GM15510 (cell line): ENCODE results near the gene ZNF621.

ENCODE experiments used
- POLR2A ChIP-seq: IDR thresholded peaks from 3 replicates; pipeline ENCODE4 v1.6.1; 2011; ENCODE audit warnings: borderline replicate concordance; ENCODE audit not compliant: insufficient read length; ENCODE audit errors: extremely low read depth

The ZNF621 gene

GRCh38 chr3:40518067-40518466, 6.7 kb upstream of the ZNF621 start:
- TF ChIP-seq POLR2A, result no peak

DNA sequence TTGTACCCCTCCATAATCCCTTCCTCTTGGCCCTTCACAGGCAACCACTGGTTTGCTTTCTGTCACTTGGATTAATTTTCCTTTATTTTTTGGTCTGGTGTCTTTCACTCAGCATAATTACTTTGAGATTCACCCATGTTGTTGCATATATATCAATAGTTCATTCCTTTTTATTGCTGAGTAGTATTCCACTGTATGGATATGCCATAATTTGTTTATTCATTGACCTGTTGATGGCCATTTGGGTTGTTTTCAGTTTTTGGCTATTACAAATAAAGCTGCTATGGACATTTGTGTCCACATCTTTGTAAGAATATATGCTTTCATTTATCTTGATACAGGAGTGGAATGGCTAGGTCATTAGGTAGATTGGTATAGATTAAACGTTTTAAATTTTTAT, 5.9 kb upstream of the ZNF621 start:
- no peak for TF ChIP-seq POLR2A

DNA sequence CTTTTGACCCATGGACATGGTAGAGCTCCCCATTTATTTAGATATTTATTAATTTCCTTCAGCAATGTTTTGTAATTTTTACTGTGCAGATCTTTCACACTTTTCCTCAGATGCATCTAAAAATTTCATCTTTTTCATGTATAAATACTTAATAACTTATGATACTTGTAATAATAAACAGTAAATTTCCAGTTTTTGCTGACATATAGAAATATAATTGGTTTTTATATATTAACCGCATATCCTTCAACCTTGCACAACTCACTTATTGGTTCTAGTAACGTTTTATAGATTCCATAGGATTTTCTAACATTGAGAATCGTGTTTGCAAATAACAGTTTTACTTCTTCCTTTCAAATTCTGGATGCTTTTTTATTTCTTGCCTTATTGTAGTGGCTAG, 3.5 kb upstream of the ZNF621 start:
- no peak for TF ChIP-seq POLR2A

- no peak for TF ChIP-seq POLR2A
Observed at GRCh38 chr3:40523781-40524180, 979 bp upstream of the ZNF621 start.

- TF ChIP-seq POLR2A, result no peak
Observed at GRCh38 chr3:40524222-40524567, 565 bp upstream of the ZNF621 start.

DNA sequence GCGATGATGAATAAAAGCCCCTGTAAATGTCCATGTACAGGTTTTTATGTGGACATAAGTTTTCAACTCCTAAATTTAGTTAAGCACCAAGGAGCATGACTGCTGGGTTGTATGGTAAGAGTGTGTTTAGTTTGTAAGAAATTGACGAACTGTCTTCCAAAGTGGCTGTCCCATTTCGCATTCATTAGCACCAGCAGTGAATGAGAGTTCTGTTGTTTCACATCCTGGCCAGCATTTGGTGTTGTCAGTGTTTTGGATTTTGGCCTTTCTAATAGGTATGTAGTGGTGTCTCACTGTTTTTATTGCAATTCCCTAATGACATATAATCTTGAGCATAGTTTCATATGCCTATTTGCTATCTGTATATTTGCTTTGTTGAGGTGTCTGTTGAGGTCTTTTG, 3.7 kb downstream of the ZNF621 start:
- no peak for TF ChIP-seq POLR2A

- TF ChIP-seq POLR2A, result no peak
Observed at GRCh38 chr3:40532252-40532651, 7.5 kb downstream of the ZNF621 start.

- no peak for TF ChIP-seq POLR2A
Observed at GRCh38 chr3:40534283-40534682, 9.5 kb downstream of the ZNF621 start.

DNA sequence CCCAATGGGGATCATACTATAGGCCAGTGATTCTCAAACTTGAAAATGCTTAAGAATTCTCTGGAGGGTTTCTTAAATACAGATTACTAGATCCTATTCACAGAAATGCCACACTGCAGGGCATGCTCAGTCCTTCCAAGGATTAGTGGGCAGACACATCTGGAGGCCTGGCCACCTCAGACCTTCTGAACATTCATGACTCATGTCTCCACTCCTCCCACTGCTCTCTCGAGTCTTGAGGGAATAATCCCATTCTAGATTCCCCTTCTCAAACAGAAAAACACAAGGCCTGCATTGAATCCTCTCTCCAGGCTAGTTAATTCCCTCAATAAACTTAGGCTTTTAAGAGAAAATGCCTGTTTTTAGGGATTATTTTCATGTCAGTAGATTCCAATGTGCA, 22.1 kb downstream of the ZNF621 start:
- TF ChIP-seq POLR2A, result no peak

- TF ChIP-seq POLR2A, result no peak
Observed at GRCh38 chr3:40550167-40550566, 25.4 kb downstream of the ZNF621 start.

DNA sequence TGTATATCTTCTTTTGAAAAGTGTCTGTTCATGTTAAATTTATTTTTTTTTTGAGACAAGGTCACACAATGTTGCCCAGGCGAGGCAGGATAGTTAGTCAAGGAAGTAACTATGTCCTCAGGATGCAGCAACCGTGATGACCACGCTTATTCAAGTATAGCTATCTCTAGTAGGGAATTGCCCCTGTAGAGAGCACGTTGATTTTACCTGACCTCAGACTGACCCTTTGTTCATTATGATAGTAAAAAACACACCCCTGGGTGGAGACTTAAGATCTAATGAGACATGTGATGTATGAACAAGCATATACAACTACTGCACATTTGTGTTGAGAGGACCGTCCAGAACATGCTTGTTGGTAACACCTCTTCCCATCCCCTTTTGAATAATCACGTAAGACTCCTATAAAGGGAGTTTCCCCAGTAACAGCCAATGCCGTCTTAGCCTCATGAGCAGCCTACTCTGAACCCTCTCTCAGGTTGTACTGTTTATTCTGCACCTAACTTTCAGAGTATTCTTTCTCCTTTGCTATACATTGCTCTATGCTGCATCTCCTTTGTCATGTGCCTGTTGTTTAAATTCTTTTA, 32.9 kb downstream of the ZNF621 start:
- no peak for TF ChIP-seq POLR2A

GRCh38 chr3:40566694-40567093, 41.9 kb downstream of the ZNF621 start:
- no peak for TF ChIP-seq POLR2A

GRCh38 chr3:40572588-40572987, 47.8 kb downstream of the ZNF621 start:
- TF ChIP-seq POLR2A, result no peak

DNA sequence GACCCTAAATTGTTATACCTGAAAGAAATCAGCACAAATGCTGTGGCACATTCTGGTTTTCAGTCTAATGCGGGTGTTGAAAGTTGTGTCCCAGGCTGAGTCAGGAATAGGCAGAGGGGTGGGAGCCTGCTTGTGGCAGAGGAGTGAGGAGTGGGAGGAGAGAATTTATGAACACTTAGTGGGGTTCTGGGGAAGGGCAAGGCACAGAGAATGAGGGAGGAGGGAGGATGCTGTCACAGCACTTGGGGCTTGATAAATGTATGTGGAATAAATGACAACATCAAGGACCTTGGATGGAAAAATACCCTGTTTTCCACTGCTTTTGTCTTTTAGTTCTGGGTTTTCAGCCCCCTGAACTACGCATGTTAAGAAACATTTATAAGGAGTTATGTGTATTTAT, 49.3 kb downstream of the ZNF621 start:
- TF ChIP-seq POLR2A, result no peak

DNA sequence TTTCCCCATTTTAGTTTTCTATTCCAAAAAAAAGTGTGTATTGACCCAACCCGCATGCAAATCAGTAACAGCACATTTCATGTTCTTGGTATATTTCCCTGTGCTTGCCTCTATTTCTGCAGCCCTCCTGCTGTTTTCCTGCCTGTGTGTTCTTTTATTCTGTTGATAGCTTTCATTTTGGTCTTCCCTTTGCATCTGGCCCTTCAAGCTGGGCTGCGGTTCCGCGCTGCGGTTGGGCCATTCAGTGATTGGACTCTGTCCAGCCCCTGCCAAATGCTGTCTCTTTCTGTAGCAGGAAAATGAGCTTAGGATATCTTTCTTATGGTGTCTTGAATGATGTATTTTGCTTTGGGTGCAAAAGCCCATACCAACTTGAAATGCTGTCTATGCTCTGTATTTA, 49.9 kb downstream of the ZNF621 start:
- TF ChIP-seq POLR2A, result no peak

GRCh38 chr3:40576396-40576795, 51.6 kb downstream of the ZNF621 start:
- TF ChIP-seq POLR2A, result no peak

DNA sequence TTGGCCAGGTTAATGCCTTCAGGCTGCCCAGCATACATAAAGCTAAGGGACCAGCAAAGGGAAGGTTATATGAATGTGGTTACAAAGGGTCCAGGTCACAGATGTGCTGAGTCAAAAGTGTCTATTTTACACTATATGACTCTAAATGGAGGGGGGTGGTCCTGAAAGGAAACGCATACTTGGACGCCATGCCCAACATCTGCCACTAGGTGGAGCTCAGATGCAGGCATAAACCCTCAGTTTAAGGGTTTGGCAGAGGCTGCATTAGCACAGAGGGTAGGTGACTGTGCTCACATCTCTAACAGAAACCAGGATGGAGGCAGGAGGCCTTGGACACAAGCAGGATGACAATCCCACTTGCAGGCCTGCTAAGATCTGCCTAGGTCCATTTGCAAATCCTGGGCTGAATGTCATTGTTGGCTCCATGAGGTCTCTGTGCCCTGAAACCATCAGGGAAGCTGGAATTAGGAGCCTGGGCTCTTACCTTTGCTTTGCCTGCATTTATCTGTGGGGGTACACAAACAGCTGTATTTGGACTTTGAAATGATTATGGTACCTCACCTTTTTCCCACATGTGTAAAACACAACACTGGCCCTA, 55.8 kb downstream of the ZNF621 start:
- no peak for TF ChIP-seq POLR2A

DNA sequence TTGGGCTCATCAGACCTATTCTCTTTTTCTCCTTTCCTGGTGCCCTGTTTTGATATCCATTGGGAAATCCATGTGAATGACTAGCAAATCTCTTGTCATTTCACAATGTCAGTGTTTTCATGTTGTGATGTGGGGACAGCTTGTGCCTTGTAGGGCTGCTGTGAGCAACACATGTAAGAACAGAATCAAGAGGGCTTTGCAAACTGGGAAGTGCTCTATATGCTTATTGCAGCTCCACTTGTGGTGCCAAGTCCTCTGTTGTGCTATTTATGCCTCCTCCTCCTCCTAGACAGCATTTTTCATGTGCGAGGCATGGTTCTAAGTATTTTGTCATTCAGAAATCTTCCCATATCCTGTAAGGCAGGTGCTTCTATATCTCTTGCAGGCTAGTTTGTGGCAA, 56.4 kb downstream of the ZNF621 start:
- no peak for TF ChIP-seq POLR2A

DNA sequence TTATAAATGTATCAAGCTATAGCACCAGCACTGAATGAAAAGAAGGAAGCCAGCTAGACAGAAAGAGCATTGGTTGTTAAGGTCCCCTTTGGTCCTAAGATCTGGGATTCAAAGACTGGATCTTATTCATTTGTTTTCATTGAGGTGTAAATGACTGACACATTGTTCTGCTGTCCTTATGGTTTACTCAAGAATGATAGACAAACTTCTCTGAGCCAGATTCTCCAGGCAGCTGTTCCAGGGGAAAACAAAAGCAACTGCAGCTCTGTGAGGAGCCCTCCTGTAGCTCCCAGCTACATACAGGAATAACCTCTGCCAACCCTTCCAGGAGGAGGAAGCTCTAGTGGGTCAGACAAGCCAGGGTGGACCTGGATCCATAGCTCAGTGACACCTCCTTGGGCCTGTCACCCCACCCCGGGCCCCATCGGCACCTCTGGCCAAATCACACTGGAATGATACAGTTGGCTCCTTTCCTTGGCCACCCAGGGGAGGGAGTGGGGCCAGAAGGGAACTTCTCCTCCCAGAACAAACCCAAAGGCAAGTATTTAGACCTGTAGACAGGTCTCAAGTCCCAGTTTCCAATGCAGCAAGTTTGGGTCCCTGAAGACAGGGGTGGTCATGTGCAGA, 57.8 kb downstream of the ZNF621 start:
- TF ChIP-seq POLR2A, result no peak
